ENCODE data around the gene TAS1R1. TPM values are rescaled to one million over a fixed set of nuclear protein-coding genes. Genes with fewer than 3 reads are reported as not detected.
"Not testable (repeated sequence)": the region's sequence is repeated elsewhere in the genome, so short reads cannot be mapped to it uniquely, and the experiment has no call there.

TAS1R1 gene
- total RNA-seq, 2 experiments from 2014 or later: 0.07 TPM; not detected in 1

DNA sequence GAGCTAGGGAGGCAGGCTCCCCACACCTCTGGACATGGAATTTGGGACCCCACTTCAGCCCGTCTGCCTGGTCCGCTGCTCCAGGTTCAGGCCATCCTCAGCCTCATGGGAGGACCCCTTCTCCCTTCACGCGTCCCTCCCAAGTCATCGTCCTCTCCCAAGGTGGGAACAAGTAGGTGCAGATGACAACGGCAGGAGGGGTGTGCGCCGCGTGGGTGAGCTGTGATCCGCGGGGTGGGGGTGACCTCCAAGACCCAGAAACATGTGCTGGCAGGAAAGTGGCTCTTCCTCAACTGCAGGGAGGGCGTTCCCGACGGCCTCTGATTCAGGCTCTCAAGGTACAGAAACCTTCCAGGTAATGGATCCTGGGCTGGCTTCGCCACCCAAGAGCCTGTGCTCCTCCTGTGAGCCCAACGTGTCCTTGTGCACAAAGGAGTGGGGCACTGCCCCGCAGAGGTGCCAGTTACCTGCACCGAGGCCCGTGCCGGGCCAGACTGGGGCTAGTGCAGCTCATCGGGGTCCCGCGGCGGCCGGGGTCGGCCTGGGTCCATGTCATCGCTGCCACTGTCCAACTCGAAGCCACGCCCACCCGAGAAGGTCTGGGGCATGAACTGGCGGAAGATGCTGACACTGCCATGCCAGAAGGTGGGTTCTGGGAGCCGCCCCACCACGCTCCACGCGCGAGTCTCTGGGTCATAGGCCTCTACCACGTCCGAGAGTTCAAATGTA is 37.9 kb downstream of the TAS1R1 start:
- Mint-ChIP-seq H3K27me3 (no peaks in the 10 kb centered on the region), H3K4me3 (no peak overlapping the region), H3K4me1 (peaks cover 20% of the 10 kb centered on the region), H3K27ac (no peak overlapping the region), H3K36me3 (ENCODE audit: low read depth) (peaks cover 34% of the 10 kb centered on the region), H3K9me3 (ENCODE audit: low read depth) (no peaks in the 10 kb centered on the region)
- CTCF ChIA-PET: interaction anchor here (0.6 to 1.0 kb wide), 2 partner anchors 37 to 54 kb away, joined by 3 to 4 read pairs; no protein-coding TSS in a partner anchor
- no peak for ATAC-seq
- no peak for DNase-seq
- intact Hi-C loops (cut with DNase I, micrococcal nuclease): no loop called here
- POLR2A ChIA-PET: interaction anchor here (0.6 kb wide), 1 partner anchor 12 kb away, joined by 3 read pairs; no protein-coding TSS in a partner anchor

DNA sequence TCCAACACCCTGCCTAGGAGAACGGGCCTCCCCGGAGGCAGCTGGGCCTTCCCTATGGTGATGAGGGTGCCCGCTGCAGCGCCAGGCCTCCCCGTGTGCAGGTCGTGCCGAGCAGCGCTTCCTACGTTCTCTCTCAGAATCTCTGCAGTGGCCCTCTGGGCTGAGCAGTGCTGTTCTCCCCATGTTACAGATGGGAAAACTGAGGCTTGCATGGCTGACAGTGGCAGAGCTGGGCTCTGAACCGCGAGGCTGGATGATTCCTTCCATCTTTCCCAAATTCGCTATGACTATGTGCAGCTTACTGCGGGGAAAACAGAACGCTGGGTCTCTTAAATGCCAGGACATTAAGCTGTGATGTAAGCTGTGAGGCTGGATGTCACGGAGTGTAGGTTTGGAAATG is 38.7 kb downstream of the TAS1R1 start:
- Mint-ChIP-seq H3K4me1 (peaks cover 24% of the 10 kb centered on the region), H3K27ac (no peak overlapping the region), H3K27me3 (no peaks in the 10 kb centered on the region), H3K4me3 (no peak overlapping the region), H3K9me3 (ENCODE audit: low read depth) (no peaks in the 10 kb centered on the region), H3K36me3 (ENCODE audit: low read depth) (peaks cover 34% of the 10 kb centered on the region)
- no peak for DNase-seq
- ATAC-seq: no peak
- intact Hi-C loops (cut with DNase I, micrococcal nuclease): no loop called here
- ChIA-PET POLR2A (no interaction called here), CTCF (no interaction called here)

DNA sequence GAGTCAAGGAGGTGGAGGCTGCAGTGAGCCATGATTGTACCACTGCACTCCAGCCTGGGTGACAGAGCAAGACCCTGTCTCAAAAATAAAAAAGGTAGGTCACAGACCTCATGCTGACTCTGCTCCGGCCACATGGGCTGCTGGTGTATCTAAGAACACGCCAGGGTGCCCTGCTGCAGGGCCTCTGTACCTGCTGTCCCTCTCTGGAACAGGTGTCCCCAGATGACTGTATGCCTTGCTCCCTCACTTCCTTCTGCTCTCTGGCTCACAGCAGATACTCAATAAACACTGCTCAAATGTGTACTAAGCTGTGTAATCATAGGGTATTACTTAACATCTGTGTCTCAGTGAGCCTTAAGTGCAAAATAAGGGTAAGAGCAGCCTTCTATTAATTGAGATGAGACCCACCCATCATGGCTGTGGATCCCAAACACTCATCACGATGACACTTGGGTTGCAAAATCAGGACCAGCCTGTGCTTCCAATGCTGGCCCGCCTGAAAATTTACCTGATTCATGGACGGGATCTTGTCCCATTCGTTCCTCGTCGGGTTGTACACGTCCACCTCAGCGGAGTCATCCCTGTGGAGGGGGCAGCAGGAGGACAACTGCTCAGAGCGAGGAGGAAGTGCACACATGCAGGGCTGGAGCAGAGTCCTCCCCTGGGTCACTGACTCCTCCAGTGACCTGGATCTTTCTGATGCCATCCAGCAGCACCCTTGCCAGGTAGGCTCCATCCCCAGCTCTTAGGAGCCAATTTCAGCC is 40.1 kb downstream of the TAS1R1 start:
- no peak overlapping the region for H3K27ac Mint-ChIP-seq
- H3K4me1 Mint-ChIP-seq: peaks cover 35% of the 10 kb centered on the region
- intact Hi-C loops (cut with DNase I, micrococcal nuclease): no loop called here
- H3K27me3 Mint-ChIP-seq: no peaks in the 10 kb centered on the region
- H3K9me3 Mint-ChIP-seq (ENCODE audit: low read depth): no peaks in the 10 kb centered on the region
- ATAC-seq (no peak), DNase-seq (no peak)
- ChIA-PET POLR2A (interaction anchor here (1.3 kb wide), 1 partner anchor 15 kb away, joined by 3 read pairs; the partner anchor contains the start of gene ZBTB48), CTCF (interaction anchor here (1.1 kb wide), 1 partner anchor 156 kb away, joined by 3 read pairs; no protein-coding TSS in a partner anchor)
- H3K36me3 Mint-ChIP-seq (ENCODE audit: low read depth): peaks cover 41% of the 10 kb centered on the region
- H3K4me3 Mint-ChIP-seq: no peak overlapping the region

DNA sequence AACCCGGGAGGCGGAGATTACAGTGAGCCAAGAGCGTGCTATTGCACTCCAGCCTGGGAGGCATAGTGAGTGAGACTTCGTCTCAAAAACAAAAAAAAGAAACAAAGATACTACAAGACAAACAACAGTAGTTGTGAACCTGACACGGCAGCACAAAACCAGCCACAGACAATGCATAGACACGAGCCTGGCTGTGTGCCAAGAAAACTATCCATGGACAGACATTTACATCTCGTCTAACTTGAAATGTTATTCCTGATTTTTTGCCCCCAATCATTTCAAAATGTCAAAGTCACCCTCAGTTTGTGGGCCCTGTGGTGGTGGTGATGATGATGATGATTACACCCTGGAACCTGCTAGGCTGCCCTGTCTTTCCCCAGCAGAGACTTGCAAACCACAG is 41.2 kb downstream of the TAS1R1 start:
- Mint-ChIP-seq H3K27ac (no peak overlapping the region), H3K4me1 (peaks cover 36% of the 10 kb centered on the region), H3K9me3 (ENCODE audit: low read depth) (no peaks in the 10 kb centered on the region), H3K36me3 (ENCODE audit: low read depth) (peaks cover 45% of the 10 kb centered on the region), H3K27me3 (no peaks in the 10 kb centered on the region), H3K4me3 (no peak overlapping the region)
- ATAC-seq (no peak), DNase-seq (no peak)
- CTCF ChIA-PET: no interaction called here
- POLR2A ChIA-PET: no interaction called here
- intact Hi-C loops (cut with DNase I, micrococcal nuclease): no loop called here

DNA sequence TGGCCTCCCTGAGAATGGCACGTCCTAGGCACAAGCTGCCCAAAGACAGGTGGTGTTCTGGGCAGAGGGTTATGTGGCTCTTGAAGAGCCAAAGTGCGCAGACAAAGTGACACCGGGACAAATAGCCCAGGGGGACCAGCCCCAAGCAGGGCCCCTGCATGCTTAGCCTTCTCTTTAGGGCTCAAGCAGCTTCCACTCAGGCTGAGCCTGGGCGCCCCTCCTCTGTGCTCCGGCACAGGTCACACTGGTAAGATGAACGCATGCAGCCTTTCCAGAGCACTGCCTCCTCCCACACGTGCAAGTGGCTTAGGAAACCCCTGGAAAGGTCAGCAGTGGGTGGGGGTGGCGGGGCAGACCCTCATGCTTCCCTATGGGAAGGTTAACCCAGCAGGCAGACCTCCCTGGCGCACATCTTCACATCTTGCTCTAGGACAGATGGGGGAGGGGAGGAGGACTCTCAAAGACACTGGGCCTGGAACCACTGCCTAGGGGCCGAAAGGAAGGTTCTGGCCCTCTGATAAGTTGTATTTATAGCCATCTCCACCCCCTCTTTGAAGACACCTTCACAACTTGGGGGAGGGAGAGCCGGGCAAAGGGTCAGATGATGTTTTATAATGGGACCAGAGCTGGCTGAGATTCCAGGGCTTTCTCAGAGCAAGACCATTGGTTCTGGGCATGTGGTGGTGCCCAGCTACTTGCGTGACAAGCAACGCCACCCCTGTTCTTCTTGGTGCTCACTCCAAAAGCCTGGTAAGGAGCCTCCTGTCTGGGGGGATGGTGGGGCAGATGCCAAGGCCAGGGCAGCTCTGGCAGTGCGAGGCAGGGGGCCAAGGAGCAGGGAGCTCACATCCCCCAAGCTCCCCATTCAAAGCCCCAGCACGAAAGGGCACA is 42.0 kb downstream of the TAS1R1 start:
- no peak for DNase-seq
- ATAC-seq: no peak
- CTCF ChIA-PET: interaction anchor here (0.5 to 1.1 kb wide), 3 partner anchors 16 to 912 kb away, joined by 3 read pairs; no protein-coding TSS in a partner anchor
- H3K4me3 Mint-ChIP-seq: no peak overlapping the region
- no peak overlapping the region for H3K27ac Mint-ChIP-seq
- no peaks in the 10 kb centered on the region for H3K27me3 Mint-ChIP-seq
- no peaks in the 10 kb centered on the region for H3K9me3 Mint-ChIP-seq (ENCODE audit: low read depth)
- POLR2A ChIA-PET: no interaction called here
- intact Hi-C loops (cut with DNase I, micrococcal nuclease): no loop called here
- H3K36me3 Mint-ChIP-seq (ENCODE audit: low read depth): peaks cover 45% of the 10 kb centered on the region
- peaks cover 36% of the 10 kb centered on the region for H3K4me1 Mint-ChIP-seq

DNA sequence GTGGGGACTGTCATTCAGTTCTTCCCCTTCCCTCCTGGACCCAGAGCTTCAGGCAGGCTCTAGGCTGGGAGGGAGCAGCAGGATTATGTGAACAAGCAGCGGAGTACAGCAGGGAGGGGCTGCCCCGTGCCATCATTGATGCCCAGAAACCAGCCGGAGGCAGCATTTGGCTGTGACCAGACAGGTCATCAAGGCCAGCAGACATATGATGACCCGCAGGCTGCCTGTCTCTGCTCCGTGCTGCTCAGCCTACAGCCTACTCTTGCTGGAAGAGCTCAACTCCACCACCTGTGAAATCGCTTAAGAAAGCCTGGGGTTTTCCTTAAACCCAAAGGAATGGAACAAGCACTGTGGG is 42.6 kb downstream of the TAS1R1 start:
- Mint-ChIP-seq H3K9me3 (ENCODE audit: low read depth) (no peaks in the 10 kb centered on the region), H3K36me3 (ENCODE audit: low read depth) (peaks cover 45% of the 10 kb centered on the region), H3K4me3 (no peak overlapping the region), H3K27me3 (no peaks in the 10 kb centered on the region), H3K4me1 (peaks cover 34% of the 10 kb centered on the region), H3K27ac (no peak overlapping the region)
- intact Hi-C loops (cut with DNase I, micrococcal nuclease): no loop called here
- CTCF ChIA-PET: interaction anchor here (0.7 to 1.1 kb wide), 2 partner anchors 16 to 23 kb away, joined by 3 read pairs; no protein-coding TSS in a partner anchor
- DNase-seq: no peak
- no peak for ATAC-seq
- POLR2A ChIA-PET: no interaction called here

DNA sequence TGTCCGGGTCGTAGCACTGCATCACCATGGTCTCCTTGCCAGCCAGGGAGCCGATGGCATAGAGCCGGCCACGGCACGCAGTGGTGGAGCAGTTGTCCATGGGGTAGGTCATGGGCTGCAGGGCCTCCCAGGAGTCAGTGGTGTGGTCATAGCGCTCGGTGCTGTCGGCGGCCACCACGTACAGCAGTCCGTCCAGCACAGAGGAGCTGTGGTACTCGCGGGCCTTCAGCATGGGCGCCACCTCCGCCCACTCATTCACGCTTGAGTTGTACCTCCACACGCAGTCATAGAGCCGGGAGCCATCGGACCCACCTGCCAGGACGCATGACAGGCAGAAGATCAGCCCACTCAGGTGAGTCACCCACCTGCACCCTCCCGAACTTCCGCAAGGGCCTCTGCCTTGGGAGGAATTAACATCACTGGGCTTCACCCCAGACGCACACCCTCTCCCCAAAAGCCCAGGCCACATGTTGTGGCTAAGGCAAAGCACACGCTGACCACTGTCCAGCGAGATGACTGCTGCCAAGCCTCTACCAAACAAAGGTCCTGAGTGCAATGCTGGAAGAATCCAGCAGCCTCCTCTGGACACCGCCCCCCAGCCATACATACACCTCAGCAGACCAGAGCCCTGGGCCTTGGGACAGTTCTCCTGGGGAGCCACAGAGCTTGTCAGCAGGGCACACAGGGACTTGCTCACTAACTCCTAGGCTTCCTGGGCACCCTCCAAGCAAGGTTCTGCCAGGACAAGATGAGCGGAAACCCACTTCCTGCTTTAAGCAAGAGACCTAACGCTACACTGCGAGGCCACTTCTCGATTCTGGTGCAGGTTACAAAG is 44.3 kb downstream of the TAS1R1 start:
- Mint-ChIP-seq H3K4me3 (peak overlapping the region; percentile 97), H3K27ac (peak overlapping the region; percentile 92), H3K4me1 (peaks cover 44% of the 10 kb centered on the region), H3K36me3 (ENCODE audit: low read depth) (peaks cover 40% of the 10 kb centered on the region), H3K9me3 (ENCODE audit: low read depth) (no peaks in the 10 kb centered on the region), H3K27me3 (no peaks in the 10 kb centered on the region)
- CTCF ChIA-PET: interaction anchor here (1.2 to 3.6 kb wide), 6 partner anchors 15 to 159 kb away, joined by 4 to 14 read pairs (median 8); partner anchors contain the start of gene THAP3
- no peak for ATAC-seq
- DNase-seq: peak; percentile 78
- POLR2A ChIA-PET: interaction anchor here (0.7 to 1.6 kb wide), 2 partner anchors 10 to 20 kb away, joined by 3 to 6 read pairs; partner anchors contain the start of gene ZBTB48
- intact Hi-C loops (cut with DNase I, micrococcal nuclease): no loop called here

DNA sequence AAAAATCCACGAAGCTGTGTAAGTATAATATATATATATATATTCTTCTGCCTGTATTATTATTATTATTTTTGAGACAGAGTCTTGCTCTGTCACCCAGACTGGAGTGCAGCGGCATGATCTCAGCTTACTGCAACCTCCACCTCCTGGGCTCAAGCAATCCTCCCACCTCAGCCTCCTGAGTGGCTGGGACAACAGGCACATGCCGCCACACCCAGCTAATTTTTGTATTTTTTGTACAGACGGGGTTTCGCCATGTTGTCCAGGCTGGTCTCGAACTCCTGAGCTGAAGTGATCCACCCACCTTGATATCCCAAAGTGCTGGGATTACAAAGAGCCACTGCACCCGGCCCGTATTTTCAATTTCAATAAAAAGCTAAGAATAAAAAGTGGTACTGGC is 44.9 kb downstream of the TAS1R1 start:
- H3K4me1 Mint-ChIP-seq: peaks cover 45% of the 10 kb centered on the region
- peaks cover 37% of the 10 kb centered on the region for H3K36me3 Mint-ChIP-seq (ENCODE audit: low read depth)
- not testable (repeated sequence) for H3K27me3 Mint-ChIP-seq; DNase-seq; ATAC-seq; H3K9me3 Mint-ChIP-seq (ENCODE audit: low read depth)
- ChIA-PET CTCF (interaction anchor here (0.6 to 3.6 kb wide), 7 partner anchors 15 to 159 kb away, joined by 3 to 14 read pairs (median 7); partner anchors contain the start of gene THAP3), POLR2A (interaction anchor here (0.7 to 1.6 kb wide), 4 partner anchors 9 to 21 kb away, joined by 3 to 6 read pairs (median 4); partner anchors contain the start of gene ZBTB48)
- intact Hi-C loops (cut with DNase I, micrococcal nuclease): loop anchor here (2.0 to 10.0 kb wide), 5 partner anchors 45 to 1365 kb away; partner anchors contain the start of genes ICMT (in 1 of the 2), NOL9 (in 1 of the 2), PARK7 (in 1 of the 2) and TAS1R1 (in 1 of the 2)
- peak overlapping the region; percentile 97 for H3K4me3 Mint-ChIP-seq
- H3K27ac Mint-ChIP-seq: peak overlapping the region; percentile 94

DNA sequence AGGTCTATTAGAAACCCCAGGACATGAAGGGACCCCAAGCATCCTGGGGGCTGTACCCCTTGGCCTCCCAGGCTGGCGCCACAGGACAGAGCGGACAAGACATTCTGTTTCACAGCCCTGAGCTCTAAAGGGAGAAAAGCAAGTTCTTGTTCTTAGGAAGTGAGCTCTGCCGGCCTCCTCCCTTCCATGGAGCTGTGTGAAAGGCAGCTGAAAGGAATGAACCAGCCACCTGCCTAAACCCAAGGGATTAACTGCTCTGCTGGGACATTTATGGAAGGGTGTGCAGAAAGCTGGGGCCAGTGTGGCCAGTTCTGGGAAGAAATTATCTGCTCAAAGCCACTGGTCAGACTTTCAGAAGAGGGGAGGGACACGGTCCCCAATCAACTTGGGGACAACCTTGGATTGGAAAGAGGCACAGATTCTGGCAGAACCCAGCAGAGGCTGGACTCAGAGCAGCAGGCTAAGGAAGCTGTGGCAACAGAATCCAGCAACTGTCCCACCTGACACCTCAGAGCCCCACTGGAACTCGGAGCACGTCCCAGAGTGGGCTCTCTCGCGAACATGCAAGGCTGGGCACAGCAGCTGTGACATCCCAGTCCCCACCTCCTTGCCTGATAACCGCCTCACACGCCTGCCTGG is 45.4 kb downstream of the TAS1R1 start:
- intact Hi-C loops (cut with DNase I, micrococcal nuclease): loop anchor here (1.0 to 10.0 kb wide), 10 partner anchors 13 to 1364 kb away; partner anchors contain the start of genes NOL9 (in 2 of the 2), ICMT (in 1 of the 2), NPHP4 (in 1 of the 2) and PARK7 (in 1 of the 2)
- DNase-seq (no peak), ATAC-seq (peak; percentile 0)
- Mint-ChIP-seq H3K27ac (peak overlapping the region; percentile 94), H3K27me3 (no peaks in the 10 kb centered on the region), H3K4me1 (peaks cover 45% of the 10 kb centered on the region), H3K9me3 (ENCODE audit: low read depth) (no peaks in the 10 kb centered on the region), H3K36me3 (ENCODE audit: low read depth) (peaks cover 33% of the 10 kb centered on the region), H3K4me3 (peak overlapping the region; percentile 97)
- ChIA-PET CTCF (interaction anchor here (0.6 to 3.6 kb wide), 7 partner anchors 16 to 160 kb away, joined by 3 to 14 read pairs (median 7); partner anchors contain the start of gene THAP3), POLR2A (interaction anchor here (1.0 to 1.6 kb wide), 3 partner anchors 9 to 21 kb away, joined by 3 to 6 read pairs (median 4); partner anchors contain the start of gene ZBTB48)
